ENCODE data around the gene PI4K2A.
A peak's percentile ranks its signal among the peaks of the same experiment; 100 is the strongest.
"Not testable (repeated sequence)": the region's sequence is repeated elsewhere in the genome, so short reads cannot be mapped to it uniquely, and the experiment has no call there.

Gene PI4K2A

GRCh38 chr10:97684866-97685394 is 44.5 kb downstream of the PI4K2A start:
- Histone ChIP-seq H3K4me3 (ENCODE audit: insufficient read depth, low read depth, low read length, poor library complexity, severe bottlenecking) (no peak overlapping the region), H3K9me3 (ENCODE audit: control insufficient read depth, low read length) (no peaks in the 10 kb centered on the region), H3K27me3 (replicated peaks; ENCODE audit: control insufficient read depth, insufficient read depth, low read length, poor library complexity, severe bottlenecking) (no peaks in the 10 kb centered on the region), H3K36me3 (ENCODE audit: control insufficient read depth, insufficient read depth, low read length) (no peaks in the 10 kb centered on the region), H3K27ac (ENCODE audit: insufficient read depth, low read length, poor library complexity, severe bottlenecking) (no peak overlapping the region), H3K4me1 (ENCODE audit: control insufficient read depth, insufficient read depth, low read length, poor library complexity, severe bottlenecking) (peaks cover 10% of the 10 kb centered on the region)
- no peak for DNase-seq

- Histone ChIP-seq H3K4me3 (ENCODE audit: insufficient read depth, low read depth, low read length, poor library complexity, severe bottlenecking) (no peak overlapping the region), H3K27ac (ENCODE audit: insufficient read depth, low read length, poor library complexity, severe bottlenecking) (no peak overlapping the region)
These were observed 45.0 kb downstream of the PI4K2A start for GRCh38 chr10:97685395-97685958.

GRCh38 chr10:97686301-97686961 is 46.0 kb downstream of the PI4K2A start:
- no peaks in the 10 kb centered on the region for H3K27me3 ChIP-seq (replicated peaks; ENCODE audit: control insufficient read depth, insufficient read depth, low read length, poor library complexity, severe bottlenecking)
- H3K4me3 ChIP-seq (ENCODE audit: insufficient read depth, low read depth, low read length, poor library complexity, severe bottlenecking) = peak overlapping the region; percentile 82
- H3K27ac ChIP-seq (ENCODE audit: insufficient read depth, low read length, poor library complexity, severe bottlenecking) = peak overlapping the region; percentile 62
- no peak for DNase-seq
- H3K4me1 ChIP-seq (ENCODE audit: control insufficient read depth, insufficient read depth, low read length, poor library complexity, severe bottlenecking) = peaks cover 10% of the 10 kb centered on the region
- H3K9me3 ChIP-seq (ENCODE audit: control insufficient read depth, low read length) = no peaks in the 10 kb centered on the region
- H3K36me3 ChIP-seq (ENCODE audit: control insufficient read depth, insufficient read depth, low read length) = no peaks in the 10 kb centered on the region

More at GRCh38 chr10:97685395-97685958, 45.0 kb downstream of the PI4K2A start:
- DNase-seq = no peak
- Histone ChIP-seq H3K4me1 (ENCODE audit: control insufficient read depth, insufficient read depth, low read length, poor library complexity, severe bottlenecking) (peaks cover 10% of the 10 kb centered on the region), H3K36me3 (ENCODE audit: control insufficient read depth, insufficient read depth, low read length) (no peaks in the 10 kb centered on the region), H3K9me3 (ENCODE audit: control insufficient read depth, low read length) (no peaks in the 10 kb centered on the region), H3K27me3 (replicated peaks; ENCODE audit: control insufficient read depth, insufficient read depth, low read length, poor library complexity, severe bottlenecking) (no peaks in the 10 kb centered on the region)

GRCh38 chr10:97686962-97687784 is 46.7 kb downstream of the PI4K2A start, which contains the start of gene AVPI1:
AVPI1 (minus strand) TSS chr10:97687241; CDS start chr10:97679905, 7,336 bp downstream.
- Histone ChIP-seq H3K4me1 (ENCODE audit: control insufficient read depth, insufficient read depth, low read length, poor library complexity, severe bottlenecking) (peaks cover 10% of the 10 kb centered on the region), H3K27ac (ENCODE audit: insufficient read depth, low read length, poor library complexity, severe bottlenecking) (peak within 1 kb of the TSS; percentile 63), H3K27me3 (replicated peaks; ENCODE audit: control insufficient read depth, insufficient read depth, low read length, poor library complexity, severe bottlenecking) (no peaks in the 10 kb centered on the region), H3K36me3 (ENCODE audit: control insufficient read depth, insufficient read depth, low read length) (no peaks in the 10 kb centered on the region), H3K4me3 (ENCODE audit: insufficient read depth, low read depth, low read length, poor library complexity, severe bottlenecking) (peak within 1 kb of the TSS; percentile 82), H3K9me3 (ENCODE audit: control insufficient read depth, low read length) (no peaks in the 10 kb centered on the region)
- DNase-seq = peak; percentile 95 to 96 (median 96)

- Histone ChIP-seq H3K27ac (ENCODE audit: insufficient read depth, low read length, poor library complexity, severe bottlenecking) (peak overlapping the region; percentile 63), H3K4me1 (ENCODE audit: control insufficient read depth, insufficient read depth, low read length, poor library complexity, severe bottlenecking) (peaks cover 10% of the 10 kb centered on the region), H3K36me3 (ENCODE audit: control insufficient read depth, insufficient read depth, low read length) (no peaks in the 10 kb centered on the region), H3K4me3 (ENCODE audit: insufficient read depth, low read depth, low read length, poor library complexity, severe bottlenecking) (peak overlapping the region; percentile 82), H3K9me3 (ENCODE audit: control insufficient read depth, low read length) (no peaks in the 10 kb centered on the region), H3K27me3 (replicated peaks; ENCODE audit: control insufficient read depth, insufficient read depth, low read length, poor library complexity, severe bottlenecking) (no peaks in the 10 kb centered on the region)
- DNase-seq = no peak
These were observed 47.6 kb downstream of the PI4K2A start for GRCh38 chr10:97687785-97688781.

- H3K4me1 ChIP-seq (ENCODE audit: control insufficient read depth, insufficient read depth, low read length, poor library complexity, severe bottlenecking) = peaks cover 10% of the 10 kb centered on the region
- no peak overlapping the region for H3K27ac ChIP-seq (ENCODE audit: insufficient read depth, low read length, poor library complexity, severe bottlenecking)
- no peaks in the 10 kb centered on the region for H3K36me3 ChIP-seq (ENCODE audit: control insufficient read depth, insufficient read depth, low read length)
- no peak for DNase-seq
- no peaks in the 10 kb centered on the region for H3K9me3 ChIP-seq (ENCODE audit: control insufficient read depth, low read length)
- no peaks in the 10 kb centered on the region for H3K27me3 ChIP-seq (replicated peaks; ENCODE audit: control insufficient read depth, insufficient read depth, low read length, poor library complexity, severe bottlenecking)
- no peak overlapping the region for H3K4me3 ChIP-seq (ENCODE audit: insufficient read depth, low read depth, low read length, poor library complexity, severe bottlenecking)
These were observed 49.1 kb downstream of the PI4K2A start for GRCh38 chr10:97689559-97690020.

GRCh38 chr10:97690133-97690532 is 49.7 kb downstream of the PI4K2A start:
- Histone ChIP-seq H3K9me3 (ENCODE audit: control insufficient read depth, low read length) (no peaks in the 10 kb centered on the region), H3K36me3 (ENCODE audit: control insufficient read depth, insufficient read depth, low read length) (no peaks in the 10 kb centered on the region), H3K4me1 (ENCODE audit: control insufficient read depth, insufficient read depth, low read length, poor library complexity, severe bottlenecking) (peaks cover 10% of the 10 kb centered on the region), H3K27ac (ENCODE audit: insufficient read depth, low read length, poor library complexity, severe bottlenecking) (no peak overlapping the region), H3K4me3 (ENCODE audit: insufficient read depth, low read depth, low read length, poor library complexity, severe bottlenecking) (no peak overlapping the region), H3K27me3 (replicated peaks; ENCODE audit: control insufficient read depth, insufficient read depth, low read length, poor library complexity, severe bottlenecking) (no peaks in the 10 kb centered on the region)
- no peak for DNase-seq

- not testable (repeated sequence) for H3K27ac ChIP-seq (ENCODE audit: insufficient read depth, low read length, poor library complexity, severe bottlenecking)
These were observed 57.7 kb downstream of the PI4K2A start for GRCh38 chr10:97698072-97698655.

More at GRCh38 chr10:97698072-97698655, 57.7 kb downstream of the PI4K2A start:
- H3K36me3 ChIP-seq (ENCODE audit: control insufficient read depth, insufficient read depth, low read length); H3K9me3 ChIP-seq (ENCODE audit: control insufficient read depth, low read length); H3K27me3 ChIP-seq (replicated peaks; ENCODE audit: control insufficient read depth, insufficient read depth, low read length, poor library complexity, severe bottlenecking); H3K4me3 ChIP-seq (ENCODE audit: insufficient read depth, low read depth, low read length, poor library complexity, severe bottlenecking); DNase-seq; H3K4me1 ChIP-seq (ENCODE audit: control insufficient read depth, insufficient read depth, low read length, poor library complexity, severe bottlenecking): not testable (repeated sequence)

All from effector memory CD4-positive, alpha-beta T cell (primary cell).